Cortex of kidney (tissue), 1 donor: ENCODE results near the gene XRN1.
"Not testable (repeated sequence)": the region's sequence is repeated elsewhere in the genome, so short reads cannot be mapped to it uniquely, and the experiment has no call there.

Experiments used
- DNase-seq: peaks from one replicate; lab custom pipeline; 2025; lab: John Stamatoyannopoulos, UW

The XRN1 gene

DNA sequence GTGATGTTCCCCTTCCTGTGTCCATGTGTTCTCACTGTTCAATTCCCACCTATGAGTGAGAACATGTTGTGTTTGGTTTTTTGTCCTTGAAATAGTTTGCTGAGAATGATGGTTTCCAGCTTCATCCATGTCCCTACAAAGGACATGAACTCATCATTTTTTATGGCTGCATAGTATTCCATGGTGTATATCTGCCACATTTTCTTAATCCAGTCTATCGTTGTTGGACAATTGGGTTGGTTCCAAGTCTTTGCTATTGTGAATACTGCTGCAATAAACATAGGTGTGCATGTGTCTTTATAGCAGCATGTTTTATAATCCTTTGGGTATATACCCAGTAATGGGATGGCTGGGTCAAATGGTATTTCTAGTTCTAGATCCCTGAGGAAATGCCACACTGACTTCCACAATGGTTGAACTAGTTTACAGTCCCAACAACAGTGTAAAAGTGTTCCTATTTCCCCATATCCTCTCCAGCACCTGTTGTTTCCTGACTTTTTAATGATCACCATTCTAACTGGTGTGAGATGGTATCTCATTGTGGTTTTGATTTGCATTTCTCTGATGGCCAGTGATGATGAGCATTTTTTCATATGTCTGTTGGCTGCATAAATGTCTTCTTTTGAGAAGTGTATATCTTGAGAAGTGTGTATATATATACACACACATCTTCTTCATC, 123.4 kb downstream of the XRN1 start:
- not testable (repeated sequence) for DNase-seq

- no peak for DNase-seq
Measured at GRCh38 chr3:142319912-142320311, 127.9 kb downstream of the XRN1 start.

GRCh38 chr3:142319094-142319493, 128.7 kb downstream of the XRN1 start:
- no peak for DNase-seq

- no peak for DNase-seq
Measured at GRCh38 chr3:142318331-142318730, 129.5 kb downstream of the XRN1 start.

- not testable (repeated sequence) for DNase-seq
Measured at GRCh38 chr3:142315978-142316388, 131.9 kb downstream of the XRN1 start.

- no peak for DNase-seq
Measured at GRCh38 chr3:142315083-142315482, 132.8 kb downstream of the XRN1 start.

GRCh38 chr3:142310439-142310838, 137.4 kb downstream of the XRN1 start:
- DNase-seq: no peak

GRCh38 chr3:142302847-142303246, 145.0 kb downstream of the XRN1 start:
- not testable (repeated sequence) for DNase-seq

GRCh38 chr3:142298626-142299025, 149.2 kb downstream of the XRN1 start:
- DNase-seq: no peak

- DNase-seq: no peak
Measured at GRCh38 chr3:142296507-142296906, 151.3 kb downstream of the XRN1 start.

- DNase-seq: no peak
Measured at GRCh38 chr3:142287866-142288638, 159.8 kb downstream of the XRN1 start.

- DNase-seq: no peak
Measured at GRCh38 chr3:142285083-142285517, 162.7 kb downstream of the XRN1 start.

DNA sequence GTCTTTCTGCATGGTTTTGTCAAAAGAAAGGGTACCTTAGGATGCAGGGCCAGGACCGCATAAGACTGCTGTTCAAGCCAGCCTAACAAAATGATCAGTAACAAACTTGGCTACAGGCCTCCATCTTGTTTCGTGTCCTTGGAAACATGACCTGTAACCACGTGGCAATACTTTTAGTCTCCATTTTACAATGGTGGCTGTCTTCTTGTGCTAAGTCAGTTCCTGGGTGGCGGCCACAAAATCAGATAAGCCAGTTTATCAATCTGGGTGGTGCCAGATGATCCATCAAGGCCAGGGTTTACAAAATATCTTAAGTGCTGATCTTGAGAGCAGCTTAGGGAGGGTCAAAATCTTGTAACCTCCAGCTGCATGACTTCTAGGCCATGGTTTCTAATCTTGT, 165.3 kb downstream of the XRN1 start:
- no peak for DNase-seq

DNA sequence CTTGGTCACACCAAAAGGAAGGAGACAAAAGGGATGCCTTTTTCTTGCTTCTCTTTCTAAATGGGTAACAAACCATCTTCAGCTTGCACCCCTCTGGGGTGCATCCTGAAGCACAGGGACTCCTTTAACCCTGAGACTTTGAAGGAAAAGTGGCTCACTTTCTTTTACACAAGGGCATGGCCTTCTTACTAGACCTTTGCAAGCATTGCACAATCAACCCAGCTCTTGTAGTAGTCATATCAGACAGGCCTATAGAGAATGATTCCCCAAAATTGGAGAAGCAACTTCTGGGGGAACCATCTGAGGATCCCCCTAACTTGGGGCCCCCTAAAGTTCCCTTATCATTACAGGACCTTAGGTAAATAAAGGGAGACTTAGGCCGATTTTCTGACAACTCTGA, 166.4 kb downstream of the XRN1 start:
- no peak for DNase-seq

GRCh38 chr3:142279965-142280590, 167.8 kb downstream of the XRN1 start:
- no peak for DNase-seq

DNA sequence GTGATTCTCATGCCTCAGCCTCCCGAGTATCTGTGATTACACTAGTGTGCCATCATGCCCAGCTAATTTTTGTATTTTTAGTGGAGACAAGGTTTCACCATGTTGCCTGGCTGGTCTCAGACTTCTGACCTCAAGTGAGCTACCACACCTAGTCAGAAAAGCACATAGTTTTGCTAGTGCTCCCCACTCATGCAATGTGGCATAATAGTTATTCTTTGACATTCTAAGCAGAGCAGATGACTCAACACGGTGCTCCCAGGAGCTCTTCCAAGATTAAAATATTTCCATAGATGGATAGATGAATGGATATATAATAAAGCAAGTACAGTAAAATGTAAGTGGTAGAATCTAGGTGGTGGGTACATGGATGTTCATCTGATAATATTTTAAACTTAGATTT, 169.4 kb downstream of the XRN1 start:
- no peak for DNase-seq

GRCh38 chr3:142276781-142277180, 171.1 kb downstream of the XRN1 start:
- DNase-seq: no peak

- DNase-seq: no peak
Measured at GRCh38 chr3:142275856-142276255, 172.0 kb downstream of the XRN1 start.

DNA sequence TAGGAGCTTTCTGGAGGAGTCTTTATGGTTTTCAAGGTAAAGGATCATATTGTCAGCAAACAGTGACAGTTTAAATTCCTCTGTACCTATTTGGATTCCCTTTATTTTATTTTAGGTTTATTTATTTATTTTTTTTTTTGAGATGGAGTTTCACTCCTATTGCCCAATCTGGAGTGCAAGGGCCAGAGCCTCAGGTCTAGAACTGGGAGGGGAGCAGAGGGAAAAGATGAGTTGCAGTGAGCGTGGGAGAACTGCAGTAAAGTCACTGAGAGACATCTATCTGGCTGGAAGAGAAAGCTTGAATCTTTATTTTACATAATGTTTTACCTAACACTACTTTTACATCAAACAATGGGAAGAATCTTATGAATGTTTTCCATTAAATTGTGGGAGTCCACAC, 172.9 kb downstream of the XRN1 start:
- no peak for DNase-seq

GRCh38 chr3:142273501-142273900, 174.3 kb downstream of the XRN1 start:
- no peak for DNase-seq

- DNase-seq: no peak
Measured at GRCh38 chr3:142272200-142272891, 175.5 kb downstream of the XRN1 start.

DNA sequence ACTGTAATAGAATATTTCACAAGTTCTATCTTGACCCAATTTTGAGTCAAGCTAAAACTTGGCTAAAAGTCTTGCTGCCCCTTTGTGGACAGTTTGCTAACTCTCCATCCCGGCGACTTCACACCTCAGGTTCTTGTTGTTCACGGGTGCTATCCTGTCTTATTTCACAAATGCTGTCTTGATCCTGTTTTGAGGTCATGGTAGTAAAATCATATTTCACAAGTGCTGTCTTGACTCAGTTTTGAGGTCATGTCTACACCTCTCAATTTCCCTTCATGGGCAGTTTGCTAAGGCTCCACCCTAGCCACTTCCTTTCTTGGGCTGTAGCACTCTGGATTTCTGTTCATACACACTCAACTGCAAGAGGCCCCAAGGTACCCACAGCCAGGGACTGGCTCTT, 177.4 kb downstream of the XRN1 start:
- no peak for DNase-seq
